DLD1 (cell line): ENCODE results near the gene GJC2.

ENCODE experiments used
- in situ Hi-C: cut with HindIII; loops from 2 replicates; pipeline ENCODE4 v1.10.0; 2017; ENCODE audit warnings: low sequenced_read_pairs

GJC2 gene

GRCh38 chr1:228112617-228113016, 37.1 kb upstream of the GJC2 start:
- in situ Hi-C loops = no loop called here

GRCh38 chr1:228114827-228115226, 34.9 kb upstream of the GJC2 start:
- in situ Hi-C loops = no loop called here

- in situ Hi-C loops = no loop called here
Measured at GRCh38 chr1:228117335-228117734, 32.4 kb upstream of the GJC2 start.

GRCh38 chr1:228118040-228118439, 31.7 kb upstream of the GJC2 start:
- in situ Hi-C loops = no loop called here

- in situ Hi-C loops = no loop called here
Measured at GRCh38 chr1:228120351-228120750, 29.4 kb upstream of the GJC2 start.

- in situ Hi-C loops = no loop called here
Measured at GRCh38 chr1:228120857-228121489, 28.8 kb upstream of the GJC2 start.

GRCh38 chr1:228122921-228123441, 26.7 kb upstream of the GJC2 start:
- in situ Hi-C loops = no loop called here

- in situ Hi-C loops = no loop called here
Measured at GRCh38 chr1:228123505-228123904, 26.2 kb upstream of the GJC2 start.

- in situ Hi-C loops = no loop called here
Measured at GRCh38 chr1:228125185-228125584, 24.5 kb upstream of the GJC2 start.

- in situ Hi-C loops = loop anchor here (10.0 kb wide), 1 partner anchor 113 kb away; no protein-coding TSS in a partner anchor
Measured at GRCh38 chr1:228131766-228132165, 18.0 kb upstream of the GJC2 start.

GRCh38 chr1:228134591-228134990, 15.1 kb upstream of the GJC2 start:
- in situ Hi-C loops = loop anchor here (10.0 kb wide), 1 partner anchor 110 kb away; no protein-coding TSS in a partner anchor

GRCh38 chr1:228136901-228137300, 12.8 kb upstream of the GJC2 start:
- in situ Hi-C loops = loop anchor here (10.0 kb wide), 1 partner anchor 108 kb away; no protein-coding TSS in a partner anchor

GRCh38 chr1:228139406-228139930, 10.3 kb upstream of the GJC2 start:
- in situ Hi-C loops = loop anchor here (10.0 kb wide), 1 partner anchor 105 kb away; no protein-coding TSS in a partner anchor

- in situ Hi-C loops = loop anchor here (10.0 kb wide), 1 partner anchor 105 kb away; no protein-coding TSS in a partner anchor
Measured at GRCh38 chr1:228139931-228140723, 9.6 kb upstream of the GJC2 start, which contains the start of gene GUK1. Gene GUK1, plus strand, starts transcription at chr1:228140279. Its CDS starts 24 bp downstream, at chr1:228140303.

GRCh38 chr1:228140724-228141225, 9.0 kb upstream of the GJC2 start:
- in situ Hi-C loops = no loop called here

GRCh38 chr1:228141226-228142044, 8.3 kb upstream of the GJC2 start:
- in situ Hi-C loops = no loop called here

GRCh38 chr1:228142155-228142691, 7.5 kb upstream of the GJC2 start:
- in situ Hi-C loops = no loop called here

GRCh38 chr1:228142701-228143136, 7.0 kb upstream of the GJC2 start:
- in situ Hi-C loops = no loop called here

GRCh38 chr1:228143480-228144192, 6.1 kb upstream of the GJC2 start:
- in situ Hi-C loops = no loop called here
